ENCODE results near the gene PRMT7.

DNA sequence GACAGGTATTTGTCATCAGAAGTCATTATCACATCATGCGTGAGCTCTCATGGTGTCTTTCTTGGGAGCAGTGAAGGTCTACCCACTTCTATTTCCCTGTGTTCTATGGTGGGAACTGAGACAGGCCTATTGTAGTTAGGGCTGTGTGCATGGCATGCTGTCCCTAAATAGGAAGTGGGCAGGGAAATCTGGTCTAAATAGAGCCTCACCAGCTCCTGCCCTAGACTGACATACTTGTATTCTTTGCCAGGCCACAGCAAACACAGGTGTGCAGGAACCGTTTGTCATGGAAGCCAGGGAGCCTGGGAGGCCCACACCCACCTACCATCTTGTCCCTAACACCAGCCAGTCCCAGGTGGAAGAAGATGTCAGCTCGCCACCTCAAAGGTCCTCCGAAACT lies 36.4 kb upstream of the PRMT7 start:
- TF ChIP-seq, protein P1, sequence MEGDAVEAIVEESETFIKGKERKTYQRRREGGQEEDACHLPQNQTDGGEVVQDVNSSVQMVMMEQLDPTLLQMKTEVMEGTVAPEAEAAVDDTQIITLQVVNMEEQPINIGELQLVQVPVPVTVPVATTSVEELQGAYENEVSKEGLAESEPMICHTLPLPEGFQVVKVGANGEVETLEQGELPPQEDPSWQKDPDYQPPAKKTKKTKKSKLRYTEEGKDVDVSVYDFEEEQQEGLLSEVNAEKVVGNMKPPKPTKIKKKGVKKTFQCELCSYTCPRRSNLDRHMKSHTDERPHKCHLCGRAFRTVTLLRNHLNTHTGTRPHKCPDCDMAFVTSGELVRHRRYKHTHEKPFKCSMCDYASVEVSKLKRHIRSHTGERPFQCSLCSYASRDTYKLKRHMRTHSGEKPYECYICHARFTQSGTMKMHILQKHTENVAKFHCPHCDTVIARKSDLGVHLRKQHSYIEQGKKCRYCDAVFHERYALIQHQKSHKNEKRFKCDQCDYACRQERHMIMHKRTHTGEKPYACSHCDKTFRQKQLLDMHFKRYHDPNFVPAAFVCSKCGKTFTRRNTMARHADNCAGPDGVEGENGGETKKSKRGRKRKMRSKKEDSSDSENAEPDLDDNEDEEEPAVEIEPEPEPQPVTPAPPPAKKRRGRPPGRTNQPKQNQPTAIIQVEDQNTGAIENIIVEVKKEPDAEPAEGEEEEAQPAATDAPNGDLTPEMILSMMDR (IDR thresholded peaks at IDR 0.05 in 8 of 11, conservative IDR thresholded peaks at IDR 0.05 in 3 of 11): no peak
- TF ChIP-seq POLR2AphosphoS5 (IDR thresholded peaks at IDR 0.05): no peak
